Jurkat, Clone E6-1 (cell line): Measurements from ENCODE around the gene SPOP.

Experiments
- DNase-seq: peaks from one replicate; pipeline ENCODE4 v3.0.0-alpha.2; 2011; ENCODE audit warnings: low read depth, low spot score
- H3K4me3 ChIP-seq: 2 replicates; pipeline ENCODE4 v1.5.1; 2011; ENCODE audit warnings: mild to moderate bottlenecking, low read length, control low read depth, moderate library complexity

Gene SPOP

DNA sequence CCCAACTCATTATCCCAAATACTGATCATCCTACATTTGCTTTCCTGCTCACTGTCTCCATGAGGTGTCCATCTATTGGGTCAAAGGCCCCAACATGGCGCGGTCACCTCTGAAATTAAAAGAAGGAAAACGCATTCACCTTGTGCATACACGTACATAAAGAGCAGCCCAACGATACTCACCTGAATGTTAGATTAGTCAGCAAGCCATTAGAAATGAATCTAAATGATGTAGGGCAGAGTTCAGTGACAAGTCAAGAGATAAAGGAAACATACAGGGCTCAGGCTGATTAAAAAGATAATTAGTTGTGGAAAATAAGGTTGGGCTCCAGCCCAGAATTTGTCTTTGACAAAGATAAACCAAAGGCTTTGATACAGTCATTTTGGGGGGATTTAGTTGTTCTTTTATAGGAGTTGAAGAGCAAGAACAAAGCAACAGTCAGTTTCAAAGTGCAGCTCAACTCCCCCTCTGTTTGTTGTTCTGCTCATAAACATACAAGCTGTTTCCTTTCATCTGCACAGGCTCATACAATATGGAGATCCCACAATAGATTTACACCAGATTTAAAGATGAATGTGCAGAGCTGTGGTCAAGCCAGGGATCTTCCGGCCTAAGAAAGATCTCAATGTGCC lies 81.2 kb downstream of the SPOP start:
- H3K4me3 ChIP-seq, result no peak overlapping the region
- DNase-seq, result no peak

DNA sequence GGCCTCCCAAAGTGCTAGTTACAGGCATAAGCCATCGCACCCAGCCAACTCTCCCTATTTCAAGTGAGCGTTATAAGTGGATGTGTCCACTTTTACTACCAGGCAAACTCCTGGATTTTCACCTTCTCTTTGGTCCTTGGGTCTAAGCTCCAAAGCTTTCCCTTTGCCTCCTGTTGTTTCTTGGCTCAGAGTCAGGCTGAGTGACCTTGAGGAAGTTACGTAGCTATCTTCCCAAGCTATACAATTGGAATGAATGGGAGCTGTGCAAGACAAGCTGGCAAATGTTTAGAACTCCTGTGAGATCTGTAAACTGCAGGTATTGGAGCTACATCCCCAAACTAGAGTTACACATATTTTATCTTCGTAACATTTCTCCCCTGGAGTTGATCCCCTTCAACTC lies 81.9 kb downstream of the SPOP start:
- DNase-seq, result no peak
- no peak overlapping the region for H3K4me3 ChIP-seq

GRCh38 chr17:49595328-49595727 lies 82.6 kb downstream of the SPOP start:
- H3K4me3 ChIP-seq, result no peak overlapping the region
- DNase-seq, result no peak

DNA sequence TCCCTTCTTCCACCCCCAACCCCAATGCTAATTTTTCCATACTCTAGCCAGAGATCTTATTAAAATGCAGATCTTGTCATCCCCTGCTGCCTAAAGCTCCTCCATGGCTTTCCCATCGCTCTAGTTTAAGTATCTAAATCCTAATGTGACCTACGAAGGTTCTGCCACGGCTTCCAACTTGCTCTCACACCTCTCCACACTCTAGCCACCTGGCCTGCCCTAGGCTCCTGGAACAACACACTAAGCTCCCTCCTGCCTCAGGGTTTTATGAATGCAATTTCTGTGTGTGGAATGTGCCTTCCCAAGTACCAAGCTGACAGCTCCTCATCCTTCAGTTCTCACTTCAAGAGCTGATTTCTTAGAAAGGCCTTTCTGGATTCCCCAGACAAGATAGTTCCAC lies 85.6 kb downstream of the SPOP start:
- H3K4me3 ChIP-seq, result no peak overlapping the region
- DNase-seq, result no peak

DNA sequence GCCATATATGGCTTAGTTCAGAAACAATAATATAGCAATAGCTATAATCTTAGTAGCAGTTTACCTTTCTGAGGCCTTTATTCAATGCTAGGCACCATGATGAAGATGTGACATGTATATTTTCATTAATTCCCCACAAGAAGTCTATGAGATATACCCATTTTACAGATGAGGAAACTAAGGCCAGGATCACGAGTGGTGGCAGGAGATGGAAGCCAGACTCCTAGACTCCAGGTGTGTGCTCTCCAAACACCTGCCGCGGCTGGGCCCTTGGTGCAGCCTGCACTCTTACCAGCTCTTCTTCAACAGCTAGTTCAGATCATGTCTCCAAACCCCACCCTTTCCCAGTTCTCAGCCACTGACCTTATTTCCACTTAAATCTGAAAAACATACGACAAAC lies 87.0 kb downstream of the SPOP start:
- no peak for DNase-seq
- no peak overlapping the region for H3K4me3 ChIP-seq

- H3K4me3 ChIP-seq, result no peak overlapping the region
- DNase-seq, result no peak
Observed at GRCh38 chr17:49589577-49589927, 88.3 kb downstream of the SPOP start.

DNA sequence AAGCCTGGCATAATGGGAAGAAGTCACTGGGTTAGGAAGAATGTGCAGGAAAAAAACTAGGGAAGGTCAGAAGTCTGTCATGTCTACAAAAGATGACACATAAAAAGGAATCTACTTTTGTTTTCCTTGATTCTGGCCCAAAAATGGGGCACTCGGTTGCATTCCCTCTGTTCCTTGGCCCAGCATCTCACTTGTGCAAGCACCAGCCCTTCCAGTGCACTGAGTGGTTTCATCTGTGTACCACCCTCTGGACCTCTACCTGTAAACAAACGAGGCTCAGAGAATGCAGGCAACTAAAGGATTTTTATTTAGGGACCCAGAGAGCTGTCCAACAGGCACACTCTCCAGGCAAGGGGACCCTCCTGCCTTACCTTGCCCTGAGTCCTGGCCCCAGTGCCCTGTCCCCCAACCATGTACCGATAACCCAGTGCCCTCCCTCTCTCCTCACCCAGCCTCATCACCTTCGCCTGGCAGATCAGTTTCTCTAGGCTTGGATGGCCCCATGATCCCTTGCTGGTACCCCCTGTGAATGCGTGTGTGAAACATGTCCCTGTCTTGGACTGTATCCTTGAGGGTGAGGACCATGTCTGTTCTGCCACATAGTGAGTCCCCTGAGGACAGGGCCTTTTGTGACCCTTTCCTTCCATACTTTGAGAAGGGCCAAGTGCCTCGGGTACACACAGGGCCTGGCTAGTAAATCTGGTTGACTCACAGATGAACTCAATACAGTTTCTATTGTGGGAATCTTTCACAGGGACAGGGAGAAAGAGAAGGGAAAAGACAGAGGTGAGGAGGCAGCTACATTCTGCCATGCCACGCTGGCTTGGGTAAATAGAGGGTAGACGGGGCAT lies 88.9 kb downstream of the SPOP start:
- H3K4me3 ChIP-seq, result no peak overlapping the region
- DNase-seq, result no peak

- DNase-seq, result no peak
- H3K4me3 ChIP-seq, result no peak overlapping the region
Observed at GRCh38 chr17:49588312-49588711, 89.6 kb downstream of the SPOP start.

DNA sequence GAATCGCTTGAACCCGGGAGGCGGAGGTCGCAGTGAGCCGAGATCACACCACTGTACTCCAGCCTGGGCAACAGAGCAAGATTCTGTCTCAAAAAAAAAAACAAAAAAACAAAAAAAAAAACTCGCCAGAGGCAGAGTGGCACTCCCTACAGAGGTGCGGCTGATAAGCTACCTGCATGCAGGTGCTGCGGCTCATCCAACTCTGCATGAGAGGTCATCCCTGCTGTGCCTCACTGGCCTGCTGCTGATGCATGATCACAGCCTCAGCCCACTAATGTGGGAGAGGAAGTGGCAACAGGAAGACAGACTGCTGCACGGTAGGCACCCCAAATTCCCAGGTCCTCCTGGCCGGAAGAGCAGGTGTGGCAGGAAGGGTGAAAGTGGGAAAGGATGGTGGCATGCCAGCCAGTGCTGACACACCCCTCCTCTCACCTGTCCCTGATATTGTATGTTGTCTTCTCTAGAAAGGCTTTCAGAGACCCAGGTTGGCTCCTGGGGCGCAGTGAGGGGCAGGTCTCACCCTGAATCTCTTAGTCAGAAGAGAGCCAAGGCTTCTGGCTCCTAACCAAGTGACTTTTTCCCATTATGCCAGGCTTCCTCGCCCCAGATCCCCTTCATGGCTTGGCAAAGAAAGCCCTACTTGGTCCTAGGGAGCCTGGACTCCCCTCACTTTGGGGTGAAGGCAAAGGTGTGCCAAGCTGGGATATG lies 90.4 kb downstream of the SPOP start:
- H3K4me3 ChIP-seq, result no peak overlapping the region
- DNase-seq, result no peak

- DNase-seq, result no peak
Observed at GRCh38 chr17:49585422-49586027, 92.4 kb downstream of the SPOP start.

GRCh38 chr17:49583889-49584288 lies 94.0 kb downstream of the SPOP start:
- no peak overlapping the region for H3K4me3 ChIP-seq
- DNase-seq, result no peak

More at GRCh38 chr17:49585422-49586027, 92.4 kb downstream of the SPOP start:
- no peak overlapping the region for H3K4me3 ChIP-seq

- no peak for DNase-seq
- H3K4me3 ChIP-seq, result no peak overlapping the region
Observed at GRCh38 chr17:49583226-49583625, 94.7 kb downstream of the SPOP start.

DNA sequence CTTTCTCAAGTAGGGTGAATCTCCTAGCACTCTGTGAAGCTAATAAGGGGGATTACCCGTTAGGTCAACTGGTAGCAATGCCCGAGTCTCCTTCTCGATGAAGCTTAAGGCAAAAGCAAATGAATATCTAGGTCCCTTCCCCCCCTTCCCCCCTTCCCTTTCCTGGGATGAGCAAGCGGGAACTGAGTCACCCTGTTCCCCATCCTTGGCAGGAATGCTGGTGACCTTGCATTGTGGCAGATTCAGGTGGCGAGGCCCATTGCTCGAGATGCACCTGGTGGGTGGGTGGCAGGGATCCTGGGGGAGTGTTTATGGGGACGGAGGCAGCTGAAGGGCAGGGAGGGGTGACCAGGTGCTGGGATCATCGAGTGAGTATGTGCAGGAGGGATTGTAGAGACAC lies 95.1 kb downstream of the SPOP start:
- no peak overlapping the region for H3K4me3 ChIP-seq
- DNase-seq, result no peak

- no peak for DNase-seq
- H3K4me3 ChIP-seq, result no peak overlapping the region
Observed at GRCh38 chr17:49582055-49582722, 95.7 kb downstream of the SPOP start.

GRCh38 chr17:49581648-49581998 lies 96.3 kb downstream of the SPOP start:
- no peak for DNase-seq
- no peak overlapping the region for H3K4me3 ChIP-seq

DNA sequence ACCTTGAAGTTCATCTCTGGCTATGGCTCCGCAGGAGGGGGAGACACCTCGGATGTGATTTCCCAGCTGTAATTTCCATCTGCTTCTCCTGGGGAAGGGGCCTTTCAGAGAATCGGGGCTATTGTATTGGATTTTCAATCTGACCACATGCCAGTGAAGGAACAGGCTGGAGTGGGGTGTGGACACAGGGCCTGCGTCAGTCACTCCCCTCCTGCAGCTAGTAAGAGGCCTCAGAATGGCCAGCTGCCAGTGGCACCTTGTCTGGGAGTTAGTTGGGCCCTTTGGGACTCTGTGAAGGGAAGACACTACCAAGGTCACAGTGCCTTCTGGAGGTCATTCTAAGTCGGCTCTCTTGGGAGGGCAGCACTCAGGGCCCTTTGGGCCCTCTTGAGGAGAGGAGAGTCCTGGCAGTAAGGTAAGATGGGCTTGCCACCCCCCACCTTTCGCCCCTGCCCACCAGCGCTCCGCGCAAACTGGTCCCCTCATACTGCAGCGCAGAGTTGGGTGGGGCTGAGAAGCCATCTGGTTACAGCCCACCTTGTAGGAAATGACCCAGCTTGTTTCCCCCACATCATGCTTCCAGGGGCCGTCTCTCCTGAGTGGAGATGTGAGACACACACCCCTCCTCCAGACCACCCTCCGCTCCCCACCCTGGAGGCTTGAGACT lies 96.8 kb downstream of the SPOP start:
- DNase-seq, result no peak
- no peak overlapping the region for H3K4me3 ChIP-seq

- no peak for DNase-seq
- H3K4me3 ChIP-seq, result no peak overlapping the region
Observed at GRCh38 chr17:49580055-49580721, 97.7 kb downstream of the SPOP start.

GRCh38 chr17:49579522-49579921 lies 98.4 kb downstream of the SPOP start:
- no peak for DNase-seq
- H3K4me3 ChIP-seq, result no peak overlapping the region
